HepG2 (cell line): Measurements from ENCODE around the gene MYO1C. TPM values are rescaled to one million over a fixed set of nuclear protein-coding genes. Genes with fewer than 3 reads are reported as not detected.

Experiments
- FOXK2 ChIP-seq: fragments of 450-650 bp; IDR thresholded peaks from 2 replicates; pipeline ENCODE4 v1.6.1; 2016
- GABPA ChIP-seq, 2 experiments: IDR thresholded peaks; 2 replicates each; pipeline ENCODE4 v1.6.1; 2011 to 2016; ENCODE audit warnings: low read depth in 2 of 2, low read length in 1 of 2, missing biosample characterization in 1 of 2, missing genetic modification characterization in 1 of 2
- GABPB1 ChIP-seq: IDR thresholded peaks from 2 replicates; pipeline ENCODE4 v1.6.1; 2016; ENCODE audit warnings: mild to moderate bottlenecking, missing genetic modification reagents, moderate library complexity, missing compliant biosample characterization
- KLF12 ChIP-seq: sonication (generic); formaldehyde crosslinking; IDR thresholded peaks from 2 replicates; pipeline ENCODE4 v1.4.0; 2020; ENCODE audit warnings: missing genetic modification reagents, borderline replicate concordance
- PHF8 ChIP-seq: sonication (generic); formaldehyde crosslinking; IDR thresholded peaks from 2 replicates; pipeline ENCODE4 v1.5.0; 2020; ENCODE audit warnings: missing genetic modification reagents
- POLR2A ChIP-seq, 2 experiments: IDR thresholded peaks; 2 replicates each; pipeline ENCODE4 v1.6.1; 2011; ENCODE audit warnings: low read depth in 2 of 2, low read length in 2 of 2, mild to moderate bottlenecking in 1 of 2, moderate library complexity in 1 of 2; ENCODE audit not compliant: insufficient read depth in 1 of 2
- RBM39 ChIP-seq: fragments of 200-400 bp; formaldehyde crosslinking; IDR thresholded peaks from one replicate; pipeline ENCODE4 v1.6.1; 2018; ENCODE audit warnings: antibody characterized with exemption, mild to moderate bottlenecking, low read depth, low read length; ENCODE audit not compliant: poor library complexity, severe bottlenecking
- ZBTB42 ChIP-seq: sonication (generic); formaldehyde crosslinking; IDR thresholded peaks from 2 replicates; pipeline ENCODE4 v1.5.0; 2020; ENCODE audit warnings: mild to moderate bottlenecking, missing genetic modification reagents
- ZNF138 ChIP-seq: sonication (generic); formaldehyde crosslinking; IDR thresholded peaks from 2 replicates; pipeline ENCODE4 v1.5.0; 2020; ENCODE audit warnings: mild to moderate bottlenecking, low read depth, missing genetic modification reagents
- ZNF30 ChIP-seq: sonication (generic); formaldehyde crosslinking; IDR thresholded peaks from 2 replicates; pipeline ENCODE4 v1.5.0; 2020; ENCODE audit warnings: mild to moderate bottlenecking, missing genetic modification reagents
- ZNF350 ChIP-seq: sonication (generic); formaldehyde crosslinking; IDR thresholded peaks from 2 replicates; pipeline ENCODE4 v1.4.0; 2020; ENCODE audit warnings: mild to moderate bottlenecking, low read depth, missing genetic modification reagents, borderline replicate concordance
- ZNF558 ChIP-seq: sonication (generic); formaldehyde crosslinking; IDR thresholded peaks from 2 replicates; pipeline ENCODE4 v1.9.0; 2022; ENCODE audit warnings: mild to moderate bottlenecking, missing genetic modification reagents, borderline replicate concordance
- ZNF709 ChIP-seq: sonication (generic); formaldehyde crosslinking; IDR thresholded peaks from 2 replicates; pipeline ENCODE4 v1.5.0; 2020; ENCODE audit warnings: mild to moderate bottlenecking, missing genetic modification reagents
- ZNF772 ChIP-seq: sonication (generic); formaldehyde crosslinking; IDR thresholded peaks from 2 replicates; pipeline ENCODE4 v1.5.0; 2020; ENCODE audit warnings: mild to moderate bottlenecking, missing genetic modification reagents
- ZNF891 ChIP-seq: sonication (generic); formaldehyde crosslinking; IDR thresholded peaks from 2 replicates; pipeline ENCODE4 v1.5.0; 2020; ENCODE audit warnings: mild to moderate bottlenecking, missing genetic modification reagents
- polyA plus RNA-seq, 8 experiments: library from polyadenylated mRNA; depleted of rRNA in 3 of 8; stranded (reverse) in 7 of 8; unstranded in 1 of 8; fragments of >200 nt; fragmentation: Illumina TruSeq in 4 of 8; extraction: Trizol in 4 of 8; gene quantifications; 2 replicates each; pipeline versions ENCODE4 v1.2.1 to v1.2.3, GENCODE V29; 2011 to 2016; ENCODE audit warnings: low read depth in 4 of 8, missing spikeins in 1 of 8, mixed read lengths in 1 of 8; ENCODE audit not compliant: insufficient read depth in 1 of 8
- total RNA-seq, 5 experiments: library from RNA; depleted of rRNA; stranded (reverse); fragments of >200 nt; fragmentation: Illumina TruSeq; extraction: Trizol; gene quantifications; 2 replicates each; pipeline ENCODE4 v1.2.3, GENCODE V29; 2016; ENCODE audit warnings: low read depth in 1 of 5
- TF ChIP-seq, protein P1 (sequence below): sonication (generic); formaldehyde crosslinking; IDR thresholded peaks from 2 replicates; pipeline ENCODE4 v1.4.0; 2020; ENCODE audit warnings: missing genetic modification reagents
- TF ChIP-seq, protein P2 (sequence below): sonication (generic); formaldehyde crosslinking; conservative IDR thresholded peaks from 2 replicates; pipeline ENCODE4 v1.4.0; 2020; ENCODE audit warnings: missing genetic modification reagents
- TF ChIP-seq, protein P3 (sequence below): IDR thresholded peaks from 2 replicates; pipeline ENCODE4 v1.6.1; 2016; ENCODE audit warnings: low read depth, control low read depth
- TF ChIP-seq, protein P4 (sequence below): IDR thresholded peaks from 2 replicates; pipeline ENCODE4 v1.6.1; 2016; ENCODE audit warnings: missing genetic modification reagents, missing compliant biosample characterization
- TF ChIP-seq, protein P5 (sequence below): sonication (generic); formaldehyde crosslinking; IDR thresholded peaks from 2 replicates; pipeline ENCODE4 v1.4.0; 2020; ENCODE audit warnings: missing genetic modification reagents
- TF ChIP-seq, protein P6 (sequence below): sonication (generic); formaldehyde crosslinking; IDR thresholded peaks from 2 replicates; pipeline ENCODE4 v1.4.0; 2020; ENCODE audit warnings: missing genetic modification reagents

MYO1C gene
- total and polyA plus RNA-seq, 2 of the 13 experiments (the other 11 are each of a cell fraction or from before 2014, with no cell fraction given), result 22.7 to 40.8 TPM

DNA sequence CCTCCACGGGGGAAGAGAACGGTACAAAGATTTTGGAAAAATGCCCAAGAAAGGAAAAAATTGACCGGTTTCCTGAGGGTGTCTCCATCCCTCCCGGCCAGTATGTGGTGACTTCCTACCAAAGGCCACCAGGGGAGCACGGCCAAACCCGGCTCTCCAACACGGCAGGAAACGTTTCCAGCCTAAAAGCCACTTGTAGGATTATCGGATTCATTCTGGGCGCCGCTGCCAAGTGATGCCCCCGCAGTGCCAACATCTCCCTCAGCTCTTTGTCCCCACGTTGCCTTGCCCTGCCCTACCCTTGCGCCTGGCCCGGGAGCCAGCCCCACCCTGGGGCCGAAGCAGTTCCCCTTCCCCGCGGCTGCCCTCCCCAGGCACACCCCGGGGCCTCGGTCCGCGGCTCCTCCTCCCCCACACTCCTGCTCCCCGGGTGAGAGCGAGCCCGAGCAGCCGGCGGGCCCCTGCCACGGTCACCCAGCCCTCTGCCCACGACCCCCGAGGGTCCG lies 37.1 kb downstream of the MYO1C start (continued):
- TF ChIP-seq ZNF558, result peak; percentile 48; the same call in 1 of the 2 replicates
- TF ChIP-seq GABPA (IDR thresholded peaks at IDR 0.05; ENCODE audit: low read depth, low read length), result no peak
- TF ChIP-seq GABPA (CRISPR knock-in tag; IDR thresholded peaks at IDR 0.05; ENCODE audit: low read depth), result peak; percentile 30; the same call in 1 of the 2 replicates
- TF ChIP-seq ZNF709 (CRISPR knock-in tag), result no peak
- TF ChIP-seq ZNF30, result 0 out of 2 replicates have a peak, but pooled peaks have one; percentile 23
- peak; percentile 38; the same call in 1 of the 2 replicates for TF ChIP-seq PHF8
- peak in 1 of 2 experiments; percentile 54; a peak in 2 of 4 replicates for TF ChIP-seq POLR2A (IDR thresholded peaks at IDR 0.05; ENCODE audit: insufficient read depth in 1 of 2, low read depth in 2 of 2, low read length in 2 of 2)
- 0 out of 2 replicates have a peak, but pooled peaks have one; percentile 60 for TF ChIP-seq ZNF891
- TF ChIP-seq ZNF772 (CRISPR knock-in tag), result peak; percentile 18; the same call in 1 of the 2 replicates
- TF ChIP-seq GABPB1 (CRISPR knock-in tag), result peak; percentile 14; the same call in 1 of the 2 replicates
- TF ChIP-seq, protein P1, sequence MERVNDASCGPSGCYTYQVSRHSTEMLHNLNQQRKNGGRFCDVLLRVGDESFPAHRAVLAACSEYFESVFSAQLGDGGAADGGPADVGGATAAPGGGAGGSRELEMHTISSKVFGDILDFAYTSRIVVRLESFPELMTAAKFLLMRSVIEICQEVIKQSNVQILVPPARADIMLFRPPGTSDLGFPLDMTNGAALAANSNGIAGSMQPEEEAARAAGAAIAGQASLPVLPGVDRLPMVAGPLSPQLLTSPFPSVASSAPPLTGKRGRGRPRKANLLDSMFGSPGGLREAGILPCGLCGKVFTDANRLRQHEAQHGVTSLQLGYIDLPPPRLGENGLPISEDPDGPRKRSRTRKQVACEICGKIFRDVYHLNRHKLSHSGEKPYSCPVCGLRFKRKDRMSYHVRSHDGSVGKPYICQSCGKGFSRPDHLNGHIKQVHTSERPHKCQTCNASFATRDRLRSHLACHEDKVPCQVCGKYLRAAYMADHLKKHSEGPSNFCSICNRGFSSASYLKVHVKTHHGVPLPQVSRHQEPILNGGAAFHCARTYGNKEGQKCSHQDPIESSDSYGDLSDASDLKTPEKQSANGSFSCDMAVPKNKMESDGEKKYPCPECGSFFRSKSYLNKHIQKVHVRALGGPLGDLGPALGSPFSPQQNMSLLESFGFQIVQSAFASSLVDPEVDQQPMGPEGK, result no peak; the same call in 1 of the 2 replicates
- no peak for TF ChIP-seq ZNF350 (CRISPR knock-in tag)
- peak; percentile 27; the same call in 1 of the 2 replicates for TF ChIP-seq ZNF138
- no peak for TF ChIP-seq RBM39
- TF ChIP-seq, protein P2, sequence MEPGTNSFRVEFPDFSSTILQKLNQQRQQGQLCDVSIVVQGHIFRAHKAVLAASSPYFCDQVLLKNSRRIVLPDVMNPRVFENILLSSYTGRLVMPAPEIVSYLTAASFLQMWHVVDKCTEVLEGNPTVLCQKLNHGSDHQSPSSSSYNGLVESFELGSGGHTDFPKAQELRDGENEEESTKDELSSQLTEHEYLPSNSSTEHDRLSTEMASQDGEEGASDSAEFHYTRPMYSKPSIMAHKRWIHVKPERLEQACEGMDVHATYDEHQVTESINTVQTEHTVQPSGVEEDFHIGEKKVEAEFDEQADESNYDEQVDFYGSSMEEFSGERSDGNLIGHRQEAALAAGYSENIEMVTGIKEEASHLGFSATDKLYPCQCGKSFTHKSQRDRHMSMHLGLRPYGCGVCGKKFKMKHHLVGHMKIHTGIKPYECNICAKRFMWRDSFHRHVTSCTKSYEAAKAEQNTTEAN (CRISPR knock-in tag), result no peak
- no peak for TF ChIP-seq ZBTB42 (CRISPR knock-in tag)
- TF ChIP-seq, protein P3, sequence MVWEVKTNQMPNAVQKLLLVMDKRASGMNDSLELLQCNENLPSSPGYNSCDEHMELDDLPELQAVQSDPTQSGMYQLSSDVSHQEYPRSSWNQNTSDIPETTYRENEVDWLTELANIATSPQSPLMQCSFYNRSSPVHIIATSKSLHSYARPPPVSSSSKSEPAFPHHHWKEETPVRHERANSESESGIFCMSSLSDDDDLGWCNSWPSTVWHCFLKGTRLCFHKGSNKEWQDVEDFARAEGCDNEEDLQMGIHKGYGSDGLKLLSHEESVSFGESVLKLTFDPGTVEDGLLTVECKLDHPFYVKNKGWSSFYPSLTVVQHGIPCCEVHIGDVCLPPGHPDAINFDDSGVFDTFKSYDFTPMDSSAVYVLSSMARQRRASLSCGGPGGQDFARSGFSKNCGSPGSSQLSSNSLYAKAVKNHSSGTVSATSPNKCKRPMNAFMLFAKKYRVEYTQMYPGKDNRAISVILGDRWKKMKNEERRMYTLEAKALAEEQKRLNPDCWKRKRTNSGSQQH (CRISPR knock-in tag), result 0 out of 2 replicates have a peak, but pooled peaks have one; percentile 16
- TF ChIP-seq, protein P4, sequence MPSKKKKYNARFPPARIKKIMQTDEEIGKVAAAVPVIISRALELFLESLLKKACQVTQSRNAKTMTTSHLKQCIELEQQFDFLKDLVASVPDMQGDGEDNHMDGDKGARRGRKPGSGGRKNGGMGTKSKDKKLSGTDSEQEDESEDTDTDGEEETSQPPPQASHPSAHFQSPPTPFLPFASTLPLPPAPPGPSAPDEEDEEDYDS (CRISPR knock-in tag), result no peak
- no peak for TF ChIP-seq KLF12 (CRISPR knock-in tag)
- TF ChIP-seq, protein P5, sequence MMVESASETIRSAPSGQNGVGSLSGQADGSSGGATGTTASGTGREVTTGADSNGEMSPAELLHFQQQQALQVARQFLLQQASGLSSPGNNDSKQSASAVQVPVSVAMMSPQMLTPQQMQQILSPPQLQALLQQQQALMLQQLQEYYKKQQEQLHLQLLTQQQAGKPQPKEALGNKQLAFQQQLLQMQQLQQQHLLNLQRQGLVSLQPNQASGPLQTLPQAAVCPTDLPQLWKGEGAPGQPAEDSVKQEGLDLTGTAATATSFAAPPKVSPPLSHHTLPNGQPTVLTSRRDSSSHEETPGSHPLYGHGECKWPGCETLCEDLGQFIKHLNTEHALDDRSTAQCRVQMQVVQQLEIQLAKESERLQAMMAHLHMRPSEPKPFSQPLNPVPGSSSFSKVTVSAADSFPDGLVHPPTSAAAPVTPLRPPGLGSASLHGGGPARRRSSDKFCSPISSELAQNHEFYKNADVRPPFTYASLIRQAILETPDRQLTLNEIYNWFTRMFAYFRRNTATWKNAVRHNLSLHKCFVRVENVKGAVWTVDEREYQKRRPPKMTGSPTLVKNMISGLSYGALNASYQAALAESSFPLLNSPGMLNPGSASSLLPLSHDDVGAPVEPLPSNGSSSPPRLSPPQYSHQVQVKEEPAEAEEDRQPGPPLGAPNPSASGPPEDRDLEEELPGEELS (CRISPR knock-in tag), result no peak
- TF ChIP-seq FOXK2, result no peak
- TF ChIP-seq, protein P6, sequence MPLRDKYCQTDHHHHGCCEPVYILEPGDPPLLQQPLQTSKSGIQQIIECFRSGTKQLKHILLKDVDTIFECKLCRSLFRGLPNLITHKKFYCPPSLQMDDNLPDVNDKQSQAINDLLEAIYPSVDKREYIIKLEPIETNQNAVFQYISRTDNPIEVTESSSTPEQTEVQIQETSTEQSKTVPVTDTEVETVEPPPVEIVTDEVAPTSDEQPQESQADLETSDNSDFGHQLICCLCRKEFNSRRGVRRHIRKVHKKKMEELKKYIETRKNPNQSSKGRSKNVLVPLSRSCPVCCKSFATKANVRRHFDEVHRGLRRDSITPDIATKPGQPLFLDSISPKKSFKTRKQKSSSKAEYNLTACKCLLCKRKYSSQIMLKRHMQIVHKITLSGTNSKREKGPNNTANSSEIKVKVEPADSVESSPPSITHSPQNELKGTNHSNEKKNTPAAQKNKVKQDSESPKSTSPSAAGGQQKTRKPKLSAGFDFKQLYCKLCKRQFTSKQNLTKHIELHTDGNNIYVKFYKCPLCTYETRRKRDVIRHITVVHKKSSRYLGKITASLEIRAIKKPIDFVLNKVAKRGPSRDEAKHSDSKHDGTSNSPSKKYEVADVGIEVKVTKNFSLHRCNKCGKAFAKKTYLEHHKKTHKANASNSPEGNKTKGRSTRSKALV (CRISPR knock-in tag), result peak; percentile 78; the same call in 1 of the 2 replicates
